Mucosa of descending colon (tissue), 3 donors: ENCODE data around the gene CNTN4. TPM values are rescaled to one million over a fixed set of nuclear protein-coding genes. Genes with fewer than 3 reads are reported as not detected.

Experiments used
- ATAC-seq: fragments of 200-7000 bp; cut with Tn5 transposase; one replicate; pipeline ENCODE4 v1.9.1; 2020; ENCODE audit warnings: mild to moderate bottlenecking, moderate library complexity
- DNase-seq, 3 donors: peaks; one replicate each; pipeline ENCODE4 v3.0.0-alpha.2; 2020
- H3K36me3 ChIP-seq: fragments of 200-600 bp; one replicate; pipeline ENCODE4 v1.8.0; 2021; ENCODE audit warnings: low read depth, mild to moderate bottlenecking
- H3K4me1 ChIP-seq: fragments of 200-600 bp; one replicate; pipeline ENCODE4 v1.8.0; 2021; ENCODE audit warnings: low read depth, mild to moderate bottlenecking
- H3K4me3 ChIP-seq: fragments of 200-600 bp; one replicate; pipeline ENCODE4 v1.8.0; 2021; ENCODE audit warnings: mild to moderate bottlenecking
- H3K9me3 ChIP-seq: fragments of 200-600 bp; one replicate; pipeline ENCODE4 v1.8.0; 2021; ENCODE audit warnings: mild to moderate bottlenecking
- CTCF ChIP-seq: fragments of 200-600 bp; IDR thresholded peaks from one replicate; pipeline ENCODE4 v1.8.0; 2022; ENCODE audit warnings: antibody characterized with exemption, mild to moderate bottlenecking
- intact Hi-C, 2 donors: fragments of 100-400 bp; cut with DNase I in 1 of 2; cut with micrococcal nuclease in 1 of 2; formaldehyde crosslinking; loops; one replicate each; pipeline versions ENCODE4 v1.11.0 to v1.11.1; 2022; cut with DNase I, micrococcal nuclease
- total RNA-seq, 3 donors: library from RNA; stranded (reverse); fragmentation: NEBNext Ultra II Directional in 2 of 3; extraction: Animal tissue kit (Norgen Biotek cat#: 25700) in 2 of 3; gene quantifications; one replicate each; pipeline versions ENCODE4 v1.2.1 to v1.2.4, GENCODE V29; 2021 to 2023
- donor health status: DM: no; HTN: no; CAD: no; lungs with moderate emphysema.
- donor health status: DM: no; HTN: no; CAD: no.
- donor health status: DM: no; HTN: yes; CAD: no.

The CNTN4 gene
- total RNA-seq, 3 donors from 2014 or later = 7.8 to 41.1 (median 13.4) TPM

- intact Hi-C loops = no loop called here
- ATAC-seq = peak; percentile 65
- H3K4me3 ChIP-seq = no peak overlapping the region
- H3K9me3 ChIP-seq = no peaks in the 10 kb centered on the region
- no peaks in the 10 kb centered on the region for H3K36me3 ChIP-seq
- DNase-seq = no peak
- TF ChIP-seq CTCF = no peak
- no peaks in the 10 kb centered on the region for H3K4me1 ChIP-seq
Observed at GRCh38 chr3:3013317-3014052, 914.8 kb downstream of the CNTN4 start.

- intact Hi-C loops = no loop called here
- TF ChIP-seq CTCF = no peak
- no peaks in the 10 kb centered on the region for H3K4me1 ChIP-seq
- DNase-seq = peak in 1 of 3 donors; percentile 35
- no peaks in the 10 kb centered on the region for H3K9me3 ChIP-seq
- H3K4me3 ChIP-seq = no peak overlapping the region
- H3K36me3 ChIP-seq = no peaks in the 10 kb centered on the region
- peak; percentile 90 for ATAC-seq
Observed at GRCh38 chr3:3015185-3016089, 916.8 kb downstream of the CNTN4 start.

GRCh38 chr3:3016226-3016625 is 917.6 kb downstream of the CNTN4 start:
- ATAC-seq = no peak
- intact Hi-C loops = no loop called here
- TF ChIP-seq CTCF = no peak
- DNase-seq = no peak
- no peaks in the 10 kb centered on the region for H3K4me1 ChIP-seq
- no peak overlapping the region for H3K4me3 ChIP-seq
- no peaks in the 10 kb centered on the region for H3K9me3 ChIP-seq
- no peaks in the 10 kb centered on the region for H3K36me3 ChIP-seq

- Histone ChIP-seq H3K4me3 (no peak overlapping the region), H3K9me3 (no peaks in the 10 kb centered on the region), H3K4me1 (no peaks in the 10 kb centered on the region), H3K36me3 (no peaks in the 10 kb centered on the region)
- no peak for DNase-seq
- no peak for TF ChIP-seq CTCF
- intact Hi-C loops = no loop called here
- ATAC-seq = no peak
Observed at GRCh38 chr3:3020209-3020608, 921.5 kb downstream of the CNTN4 start.

GRCh38 chr3:3023111-3023745 is 924.6 kb downstream of the CNTN4 start:
- Histone ChIP-seq H3K4me3 (no peak overlapping the region), H3K4me1 (no peaks in the 10 kb centered on the region), H3K9me3 (no peaks in the 10 kb centered on the region), H3K36me3 (no peaks in the 10 kb centered on the region)
- no peak for TF ChIP-seq CTCF
- intact Hi-C loops = no loop called here
- ATAC-seq = no peak
- DNase-seq = no peak
